ENCODE results near the gene TRAF3. TPM values are rescaled to one million over a fixed set of nuclear protein-coding genes. Genes with fewer than 3 reads are reported as not detected.

Gene TRAF3
- total RNA-seq, 1 experiment from 2014 or later: 11.2 TPM

DNA sequence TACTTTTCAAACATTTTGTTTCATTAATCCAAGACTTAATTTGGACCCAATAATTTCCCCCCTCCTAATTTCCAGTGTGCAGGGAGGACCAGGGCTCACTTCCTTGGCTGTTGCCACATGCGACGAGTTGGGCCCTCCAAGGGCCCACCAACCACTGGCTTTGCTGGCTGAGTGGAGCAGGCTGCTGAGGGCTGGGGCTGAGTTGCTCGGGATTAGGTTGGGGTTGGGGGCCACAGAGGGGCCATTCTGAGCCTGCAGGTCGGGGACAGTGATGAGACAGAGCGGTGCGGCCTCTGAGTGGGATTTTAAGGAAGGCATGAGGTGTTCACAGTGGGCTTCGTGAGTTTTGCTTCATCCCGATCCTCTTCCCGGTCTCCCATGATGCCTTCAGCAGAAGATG, 6.1 kb upstream of the TRAF3 start (continued):
- no peak for TF ChIP-seq FOXJ3 (CRISPR knock-in tag; IDR thresholded peaks at IDR 0.05; ENCODE audit: borderline replicate concordance)
- TF ChIP-seq, protein P1, sequence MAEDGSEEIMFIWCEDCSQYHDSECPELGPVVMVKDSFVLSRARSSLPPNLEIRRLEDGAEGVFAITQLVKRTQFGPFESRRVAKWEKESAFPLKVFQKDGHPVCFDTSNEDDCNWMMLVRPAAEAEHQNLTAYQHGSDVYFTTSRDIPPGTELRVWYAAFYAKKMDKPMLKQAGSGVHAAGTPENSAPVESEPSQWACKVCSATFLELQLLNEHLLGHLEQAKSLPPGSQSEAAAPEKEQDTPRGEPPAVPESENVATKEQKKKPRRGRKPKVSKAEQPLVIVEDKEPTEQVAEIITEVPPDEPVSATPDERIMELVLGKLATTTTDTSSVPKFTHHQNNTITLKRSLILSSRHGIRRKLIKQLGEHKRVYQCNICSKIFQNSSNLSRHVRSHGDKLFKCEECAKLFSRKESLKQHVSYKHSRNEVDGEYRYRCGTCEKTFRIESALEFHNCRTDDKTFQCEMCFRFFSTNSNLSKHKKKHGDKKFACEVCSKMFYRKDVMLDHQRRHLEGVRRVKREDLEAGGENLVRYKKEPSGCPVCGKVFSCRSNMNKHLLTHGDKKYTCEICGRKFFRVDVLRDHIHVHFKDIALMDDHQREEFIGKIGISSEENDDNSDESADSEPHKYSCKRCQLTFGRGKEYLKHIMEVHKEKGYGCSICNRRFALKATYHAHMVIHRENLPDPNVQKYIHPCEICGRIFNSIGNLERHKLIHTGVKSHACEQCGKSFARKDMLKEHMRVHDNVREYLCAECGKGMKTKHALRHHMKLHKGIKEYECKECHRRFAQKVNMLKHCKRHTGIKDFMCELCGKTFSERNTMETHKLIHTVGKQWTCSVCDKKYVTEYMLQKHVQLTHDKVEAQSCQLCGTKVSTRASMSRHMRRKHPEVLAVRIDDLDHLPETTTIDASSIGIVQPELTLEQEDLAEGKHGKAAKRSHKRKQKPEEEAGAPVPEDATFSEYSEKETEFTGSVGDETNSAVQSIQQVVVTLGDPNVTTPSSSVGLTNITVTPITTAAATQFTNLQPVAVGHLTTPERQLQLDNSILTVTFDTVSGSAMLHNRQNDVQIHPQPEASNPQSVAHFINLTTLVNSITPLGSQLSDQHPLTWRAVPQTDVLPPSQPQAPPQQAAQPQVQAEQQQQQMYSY (CRISPR knock-in tag; IDR thresholded peaks at IDR 0.05): no peak
- no peak for TF ChIP-seq ELF4 (CRISPR knock-in tag; IDR thresholded peaks at IDR 0.05; ENCODE audit: low read depth)
- no peak for TF ChIP-seq SOX15 (CRISPR knock-in tag; IDR thresholded peaks at IDR 0.05)
- no peak for TF ChIP-seq FOXP1 (CRISPR knock-in tag; IDR thresholded peaks at IDR 0.05; ENCODE audit: borderline replicate concordance)
- no peak for TF ChIP-seq PRRX2 (CRISPR knock-in tag; IDR thresholded peaks at IDR 0.05)
- TF ChIP-seq, protein P2, sequence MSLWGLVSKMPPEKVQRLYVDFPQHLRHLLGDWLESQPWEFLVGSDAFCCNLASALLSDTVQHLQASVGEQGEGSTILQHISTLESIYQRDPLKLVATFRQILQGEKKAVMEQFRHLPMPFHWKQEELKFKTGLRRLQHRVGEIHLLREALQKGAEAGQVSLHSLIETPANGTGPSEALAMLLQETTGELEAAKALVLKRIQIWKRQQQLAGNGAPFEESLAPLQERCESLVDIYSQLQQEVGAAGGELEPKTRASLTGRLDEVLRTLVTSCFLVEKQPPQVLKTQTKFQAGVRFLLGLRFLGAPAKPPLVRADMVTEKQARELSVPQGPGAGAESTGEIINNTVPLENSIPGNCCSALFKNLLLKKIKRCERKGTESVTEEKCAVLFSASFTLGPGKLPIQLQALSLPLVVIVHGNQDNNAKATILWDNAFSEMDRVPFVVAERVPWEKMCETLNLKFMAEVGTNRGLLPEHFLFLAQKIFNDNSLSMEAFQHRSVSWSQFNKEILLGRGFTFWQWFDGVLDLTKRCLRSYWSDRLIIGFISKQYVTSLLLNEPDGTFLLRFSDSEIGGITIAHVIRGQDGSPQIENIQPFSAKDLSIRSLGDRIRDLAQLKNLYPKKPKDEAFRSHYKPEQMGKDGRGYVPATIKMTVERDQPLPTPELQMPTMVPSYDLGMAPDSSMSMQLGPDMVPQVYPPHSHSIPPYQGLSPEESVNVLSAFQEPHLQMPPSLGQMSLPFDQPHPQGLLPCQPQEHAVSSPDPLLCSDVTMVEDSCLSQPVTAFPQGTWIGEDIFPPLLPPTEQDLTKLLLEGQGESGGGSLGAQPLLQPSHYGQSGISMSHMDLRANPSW (CRISPR knock-in tag; conservative IDR thresholded peaks at IDR 0.05; ENCODE audit: low read depth): no peak
- no peak for TF ChIP-seq ZNF671 (CRISPR knock-in tag; IDR thresholded peaks at IDR 0.05)
- no peak for TF ChIP-seq GTF2I (CRISPR knock-in tag; conservative IDR thresholded peaks at IDR 0.05)
- TF ChIP-seq ZNF232 (CRISPR knock-in tag; IDR thresholded peaks at IDR 0.05): no peak
- TF ChIP-seq ZNF396 (CRISPR knock-in tag; IDR thresholded peaks at IDR 0.05; ENCODE audit: borderline replicate concordance): no peak
- no peak for TF ChIP-seq SMAD3 (CRISPR knock-in tag; IDR thresholded peaks at IDR 0.05; ENCODE audit: borderline replicate concordance)
- TF ChIP-seq TEAD4 (CRISPR knock-in tag; IDR thresholded peaks at IDR 0.05): no peak

DNA sequence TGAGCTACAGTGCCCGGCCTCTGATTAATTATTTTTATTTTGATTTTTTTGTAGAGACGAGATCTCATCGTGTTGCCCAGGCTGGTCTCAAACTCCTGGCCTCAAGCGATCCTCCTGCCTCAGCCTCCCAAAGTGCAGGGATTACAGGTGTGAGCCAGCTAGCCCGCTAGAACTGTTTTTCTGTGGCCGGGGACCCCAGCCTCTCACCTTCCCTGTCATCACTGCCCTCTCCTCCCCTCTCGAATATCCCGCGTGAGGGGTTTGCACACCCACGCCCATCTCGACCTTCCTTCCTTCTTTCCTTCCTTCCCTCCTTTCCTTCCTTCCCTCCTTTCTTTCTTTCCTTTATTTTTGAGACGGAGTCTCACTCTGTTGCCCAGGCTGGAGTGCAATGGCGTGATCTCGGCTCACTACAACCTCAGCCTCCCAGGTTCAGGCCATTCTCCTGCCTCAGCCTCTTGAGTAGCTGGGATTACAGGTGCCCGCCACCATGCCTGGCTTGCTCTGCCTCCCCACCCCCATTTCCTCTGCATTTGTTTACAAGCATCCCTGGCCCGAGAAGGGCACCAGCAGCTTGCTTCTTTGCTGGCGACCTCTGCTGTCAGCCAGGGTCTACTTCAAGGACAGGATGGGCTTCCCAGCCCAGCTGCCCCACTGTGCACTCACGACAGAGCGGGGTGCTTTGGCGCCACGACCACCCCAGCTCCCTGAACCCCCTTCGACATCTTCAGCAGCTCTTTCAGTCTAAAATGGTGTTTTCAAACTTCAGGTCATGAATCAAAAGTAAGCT, 4.3 kb upstream of the TRAF3 start:
- ATAC-seq (peak; percentile 67), DNase-seq (ENCODE audit: low spot score) (peak; percentile 72)
- ChIA-PET CTCF (interaction anchor here (0.7 to 4.6 kb wide), 20 partner anchors 8 to 335 kb away, joined by 3 to 72 read pairs (median 5); partner anchors contain the start of gene AMN), POLR2A (interaction anchor here (0.5 kb wide), 1 partner anchor 82 kb away, joined by 3 read pairs; no protein-coding TSS in a partner anchor)
- no peak overlapping the region for H3K4me3 Mint-ChIP-seq
- 0 out of 2 replicates have a peak overlapping the region, but pooled peaks have one; percentile 75 for H3K27ac Mint-ChIP-seq
- no peaks in the 10 kb centered on the region for H3K36me3 Mint-ChIP-seq
- H3K9me3 Mint-ChIP-seq: no peaks in the 10 kb centered on the region
- H3K4me1 Mint-ChIP-seq: peaks cover 15% of the 10 kb centered on the region
- H3K27me3 Mint-ChIP-seq (ENCODE audit: low read depth): no peaks in the 10 kb centered on the region
- TF ChIP-seq, protein P3, sequence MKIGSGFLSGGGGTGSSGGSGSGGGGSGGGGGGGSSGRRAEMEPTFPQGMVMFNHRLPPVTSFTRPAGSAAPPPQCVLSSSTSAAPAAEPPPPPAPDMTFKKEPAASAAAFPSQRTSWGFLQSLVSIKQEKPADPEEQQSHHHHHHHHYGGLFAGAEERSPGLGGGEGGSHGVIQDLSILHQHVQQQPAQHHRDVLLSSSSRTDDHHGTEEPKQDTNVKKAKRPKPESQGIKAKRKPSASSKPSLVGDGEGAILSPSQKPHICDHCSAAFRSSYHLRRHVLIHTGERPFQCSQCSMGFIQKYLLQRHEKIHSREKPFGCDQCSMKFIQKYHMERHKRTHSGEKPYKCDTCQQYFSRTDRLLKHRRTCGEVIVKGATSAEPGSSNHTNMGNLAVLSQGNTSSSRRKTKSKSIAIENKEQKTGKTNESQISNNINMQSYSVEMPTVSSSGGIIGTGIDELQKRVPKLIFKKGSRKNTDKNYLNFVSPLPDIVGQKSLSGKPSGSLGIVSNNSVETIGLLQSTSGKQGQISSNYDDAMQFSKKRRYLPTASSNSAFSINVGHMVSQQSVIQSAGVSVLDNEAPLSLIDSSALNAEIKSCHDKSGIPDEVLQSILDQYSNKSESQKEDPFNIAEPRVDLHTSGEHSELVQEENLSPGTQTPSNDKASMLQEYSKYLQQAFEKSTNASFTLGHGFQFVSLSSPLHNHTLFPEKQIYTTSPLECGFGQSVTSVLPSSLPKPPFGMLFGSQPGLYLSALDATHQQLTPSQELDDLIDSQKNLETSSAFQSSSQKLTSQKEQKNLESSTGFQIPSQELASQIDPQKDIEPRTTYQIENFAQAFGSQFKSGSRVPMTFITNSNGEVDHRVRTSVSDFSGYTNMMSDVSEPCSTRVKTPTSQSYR (CRISPR knock-in tag; IDR thresholded peaks at IDR 0.05): no peak
- no peak for TF ChIP-seq IRF2 (CRISPR knock-in tag; IDR thresholded peaks at IDR 0.05; ENCODE audit: borderline replicate concordance, low read depth)
- TF ChIP-seq ZNF263 (CRISPR knock-in tag; IDR thresholded peaks at IDR 0.05; ENCODE audit: low read depth): no peak
- TF ChIP-seq, protein P4, sequence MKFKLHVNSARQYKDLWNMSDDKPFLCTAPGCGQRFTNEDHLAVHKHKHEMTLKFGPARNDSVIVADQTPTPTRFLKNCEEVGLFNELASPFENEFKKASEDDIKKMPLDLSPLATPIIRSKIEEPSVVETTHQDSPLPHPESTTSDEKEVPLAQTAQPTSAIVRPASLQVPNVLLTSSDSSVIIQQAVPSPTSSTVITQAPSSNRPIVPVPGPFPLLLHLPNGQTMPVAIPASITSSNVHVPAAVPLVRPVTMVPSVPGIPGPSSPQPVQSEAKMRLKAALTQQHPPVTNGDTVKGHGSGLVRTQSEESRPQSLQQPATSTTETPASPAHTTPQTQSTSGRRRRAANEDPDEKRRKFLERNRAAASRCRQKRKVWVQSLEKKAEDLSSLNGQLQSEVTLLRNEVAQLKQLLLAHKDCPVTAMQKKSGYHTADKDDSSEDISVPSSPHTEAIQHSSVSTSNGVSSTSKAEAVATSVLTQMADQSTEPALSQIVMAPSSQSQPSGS (CRISPR knock-in tag; IDR thresholded peaks at IDR 0.05; ENCODE audit: borderline replicate concordance, low read depth): no peak
- TF ChIP-seq, protein P5, sequence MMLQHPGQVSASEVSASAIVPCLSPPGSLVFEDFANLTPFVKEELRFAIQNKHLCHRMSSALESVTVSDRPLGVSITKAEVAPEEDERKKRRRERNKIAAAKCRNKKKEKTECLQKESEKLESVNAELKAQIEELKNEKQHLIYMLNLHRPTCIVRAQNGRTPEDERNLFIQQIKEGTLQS (CRISPR knock-in tag; conservative IDR thresholded peaks at IDR 0.05): no peak
- TF ChIP-seq, protein P6, sequence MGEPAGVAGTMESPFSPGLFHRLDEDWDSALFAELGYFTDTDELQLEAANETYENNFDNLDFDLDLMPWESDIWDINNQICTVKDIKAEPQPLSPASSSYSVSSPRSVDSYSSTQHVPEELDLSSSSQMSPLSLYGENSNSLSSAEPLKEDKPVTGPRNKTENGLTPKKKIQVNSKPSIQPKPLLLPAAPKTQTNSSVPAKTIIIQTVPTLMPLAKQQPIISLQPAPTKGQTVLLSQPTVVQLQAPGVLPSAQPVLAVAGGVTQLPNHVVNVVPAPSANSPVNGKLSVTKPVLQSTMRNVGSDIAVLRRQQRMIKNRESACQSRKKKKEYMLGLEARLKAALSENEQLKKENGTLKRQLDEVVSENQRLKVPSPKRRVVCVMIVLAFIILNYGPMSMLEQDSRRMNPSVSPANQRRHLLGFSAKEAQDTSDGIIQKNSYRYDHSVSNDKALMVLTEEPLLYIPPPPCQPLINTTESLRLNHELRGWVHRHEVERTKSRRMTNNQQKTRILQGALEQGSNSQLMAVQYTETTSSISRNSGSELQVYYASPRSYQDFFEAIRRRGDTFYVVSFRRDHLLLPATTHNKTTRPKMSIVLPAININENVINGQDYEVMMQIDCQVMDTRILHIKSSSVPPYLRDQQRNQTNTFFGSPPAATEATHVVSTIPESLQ (CRISPR knock-in tag; IDR thresholded peaks at IDR 0.05): no peak
- TF ChIP-seq, protein P7, sequence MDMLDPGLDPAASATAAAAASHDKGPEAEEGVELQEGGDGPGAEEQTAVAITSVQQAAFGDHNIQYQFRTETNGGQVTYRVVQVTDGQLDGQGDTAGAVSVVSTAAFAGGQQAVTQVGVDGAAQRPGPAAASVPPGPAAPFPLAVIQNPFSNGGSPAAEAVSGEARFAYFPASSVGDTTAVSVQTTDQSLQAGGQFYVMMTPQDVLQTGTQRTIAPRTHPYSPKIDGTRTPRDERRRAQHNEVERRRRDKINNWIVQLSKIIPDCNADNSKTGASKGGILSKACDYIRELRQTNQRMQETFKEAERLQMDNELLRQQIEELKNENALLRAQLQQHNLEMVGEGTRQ (CRISPR knock-in tag; IDR thresholded peaks at IDR 0.05): 0 out of 2 replicates have a peak, but pooled peaks have one; percentile 26

Measured in WTC11 (cell line).